H1 (cell line): ENCODE results near the gene PTGES. TPM values are rescaled to one million over a fixed set of nuclear protein-coding genes. Genes with fewer than 3 reads are reported as not detected.
"Not testable (repeated sequence)": the region's sequence is repeated elsewhere in the genome, so short reads cannot be mapped to it uniquely, and the experiment has no call there.

Experiments used
- CTCF ChIA-PET: fragments of 300-600 bp; sonication (Branson Sonifier 250); formaldehyde crosslinking; loops from one replicate; lab custom pipeline; 2021; ENCODE audit not compliant: partially characterized antibody; lab: Charles Lee
- POLR2A ChIA-PET: fragments of 300-600 bp; sonication (Branson Sonifier 250); formaldehyde crosslinking; loops from one replicate; lab custom pipeline; 2021; ENCODE audit warnings: inconsistent platforms; ENCODE audit not compliant: partially characterized antibody; lab: Charles Lee
- DNase-seq, 2 experiments: peaks; one replicate each; pipeline versions ENCODE4 v3.0.0 to v3.0.0-alpha.2; 2010 to 2022; ENCODE audit warnings: low spot score in 2 of 2, low read depth in 1 of 2, mixed read lengths in 1 of 2
- FAIRE-seq: peaks from 2 replicates; lab custom pipeline; 2011; peaks lifted over from hg19 to GRCh38; lab: Jason Lieb, UNC
- H2AFZ ChIP-seq: 2 replicates; pipeline ENCODE4 v1.8.1; 2012; ENCODE audit warnings: low read length, inconsistent platforms
- H2AK5ac ChIP-seq: 2 replicates; pipeline ENCODE4 v1.6.1; 2013; ENCODE audit warnings: low read depth, low read length
- H2BK120ac ChIP-seq: replicated peaks from 2 replicates; pipeline ENCODE3; 2013; ENCODE audit warnings: low read depth, low read length, inconsistent platforms
- H2BK12ac ChIP-seq: 2 replicates; pipeline ENCODE4 v1.6.1; 2013; ENCODE audit warnings: low read depth, low read length
- H2BK15ac ChIP-seq: 2 replicates; pipeline ENCODE4 v1.6.1; 2013; ENCODE audit warnings: low read length
- H2BK20ac ChIP-seq: 2 replicates; pipeline ENCODE4 v1.6.1; 2013; ENCODE audit warnings: low read length
- H2BK5ac ChIP-seq: 2 replicates; pipeline ENCODE4 v1.6.1; 2013; ENCODE audit warnings: low read depth, low read length
- H3K14ac ChIP-seq: 2 replicates; pipeline ENCODE4 v1.6.1; 2013; ENCODE audit warnings: inconsistent platforms; ENCODE audit not compliant: insufficient read length
- H3K18ac ChIP-seq: 2 replicates; pipeline ENCODE4 v1.6.1; 2013; ENCODE audit warnings: low read length; ENCODE audit errors: extremely low read depth
- H3K23ac ChIP-seq: 2 replicates; pipeline ENCODE4 v1.6.1; 2013; ENCODE audit warnings: inconsistent platforms; ENCODE audit not compliant: insufficient read length
- H3K23me2 ChIP-seq: 2 replicates; pipeline ENCODE4 v1.6.1; 2013; ENCODE audit warnings: low read depth, low read length
- H3K27ac ChIP-seq: 2 replicates; pipeline ENCODE4 v1.6.1; 2011; ENCODE audit warnings: low read depth, low read length, inconsistent platforms
- H3K27me3 ChIP-seq, 4 experiments: replicated peaks in 1 of 4; 1 replicate in 1 of 4; 2 replicates in 3 of 4; pipeline versions ENCODE4 v1.6.1 to v1.8.1; 2011 to 2013; ENCODE audit warnings: low read length in 3 of 4, mild to moderate bottlenecking in 3 of 4, inconsistent platforms in 2 of 4, mixed read lengths in 2 of 4, moderate library complexity in 1 of 4; ENCODE audit not compliant: control insufficient read depth in 3 of 4, insufficient read depth in 3 of 4; ENCODE audit errors: extremely low read depth in 1 of 4
- H3K36me3 ChIP-seq, 4 experiments: 2 replicates each; pipeline versions ENCODE4 v1.6.1 to v1.8.1; 2011 to 2013; ENCODE audit warnings: mild to moderate bottlenecking in 4 of 4, low read length in 3 of 4, moderate library complexity in 2 of 4, control low read depth in 1 of 4, inconsistent platforms in 1 of 4; ENCODE audit not compliant: insufficient read depth in 4 of 4, control insufficient read depth in 2 of 4
- H3K4ac ChIP-seq: replicated peaks from 2 replicates; pipeline ENCODE3; 2013; ENCODE audit warnings: low read length, low read depth, mixed read lengths, inconsistent platforms; ENCODE audit not compliant: insufficient read length
- H3K4me1 ChIP-seq, 4 experiments: replicated peaks in 1 of 4; 1 replicate in 1 of 4; 2 replicates in 3 of 4; pipeline versions ENCODE4 v1.6.1 to v1.8.1; 2011 to 2013; ENCODE audit warnings: low read length in 3 of 4, inconsistent platforms in 2 of 4, mixed read lengths in 1 of 4; ENCODE audit not compliant: insufficient read depth in 4 of 4, control insufficient read depth in 3 of 4
- H3K4me2 ChIP-seq, 2 experiments: 2 replicates each; pipeline versions ENCODE4 v1.6.1 to v1.8.1; 2011 to 2013; ENCODE audit warnings: low read depth in 2 of 2, low read length in 2 of 2, control low read depth in 1 of 2, inconsistent platforms in 1 of 2, mild to moderate bottlenecking in 1 of 2; ENCODE audit not compliant: insufficient read depth in 1 of 2
- H3K4me3 ChIP-seq, 4 experiments: fragments of 200-600, 300-600 bp in 1 of 4; sonication (generic), shearing (Covaris generic), sonication (Bioruptor Twin) in 1 of 4; 2 replicates each; pipeline versions ENCODE4 v1.5.1 to v1.8.1; 2011 to 2016; ENCODE audit warnings: low read length in 4 of 4, low read depth in 3 of 4, control low read depth in 2 of 4, inconsistent platforms in 2 of 4, mild to moderate bottlenecking in 2 of 4, mixed read lengths in 1 of 4, moderate library complexity in 1 of 4; ENCODE audit not compliant: insufficient read depth in 2 of 4; ENCODE audit errors: extremely low read depth in 1 of 4
- H3K56ac ChIP-seq: replicated peaks from 2 replicates; pipeline ENCODE3; 2013; ENCODE audit warnings: low read depth, mild to moderate bottlenecking, mixed read lengths, low read length, inconsistent platforms; ENCODE audit not compliant: insufficient read length
- H3K79me1 ChIP-seq: 2 replicates; pipeline ENCODE4 v1.6.1; 2013; ENCODE audit warnings: low read depth, low read length, control low read depth
- H3K79me2 ChIP-seq, 2 experiments: 2 replicates each; pipeline versions ENCODE4 v1.6.1 to v1.8.1; 2012 to 2013; ENCODE audit warnings: low read length in 2 of 2, mild to moderate bottlenecking in 2 of 2, inconsistent platforms in 1 of 2; ENCODE audit not compliant: insufficient read depth in 2 of 2, control insufficient read depth in 1 of 2
- H3K9ac ChIP-seq, 4 experiments: replicated peaks in 1 of 4; 1 replicate in 1 of 4; 2 replicates in 3 of 4; pipeline versions ENCODE4 v1.6.1 to v1.8.1; 2011 to 2013; ENCODE audit warnings: low read depth in 3 of 4, low read length in 3 of 4, control low read depth in 2 of 4, mild to moderate bottlenecking in 2 of 4, moderate library complexity in 2 of 4, inconsistent platforms in 1 of 4; ENCODE audit errors: extremely low read depth in 1 of 4
- H3K9me3 ChIP-seq, 2 experiments: 2 replicates each; pipeline versions ENCODE4 v1.6.1 to v1.8.1; 2012 to 2013; ENCODE audit warnings: mild to moderate bottlenecking in 2 of 2, moderate library complexity in 2 of 2, control low read depth in 1 of 2, inconsistent platforms in 1 of 2, low read depth in 1 of 2, low read length in 1 of 2, mixed read lengths in 1 of 2; ENCODE audit not compliant: insufficient read depth in 2 of 2
- H4K20me1 ChIP-seq, 2 experiments: replicated peaks in 1 of 2; 2 replicates each; pipeline versions ENCODE3 to v1.8.1; 2011 to 2013; ENCODE audit warnings: inconsistent platforms in 2 of 2, low read length in 2 of 2, mild to moderate bottlenecking in 1 of 2; ENCODE audit not compliant: insufficient read depth in 2 of 2, control insufficient read depth in 1 of 2
- H4K5ac ChIP-seq: 2 replicates; pipeline ENCODE4 v1.6.1; 2013; ENCODE audit warnings: low read length, low read depth, mixed read lengths, inconsistent platforms; ENCODE audit not compliant: insufficient read length
- H4K8ac ChIP-seq: 2 replicates; pipeline ENCODE4 v1.8.0; 2013; ENCODE audit warnings: mild to moderate bottlenecking, moderate library complexity, low read length, inconsistent platforms; ENCODE audit not compliant: insufficient read depth; ENCODE audit errors: extremely low read depth
- H4K91ac ChIP-seq: replicated peaks from 2 replicates; pipeline ENCODE3; 2013; ENCODE audit warnings: low read length, mixed read lengths, inconsistent platforms; ENCODE audit not compliant: insufficient read length
- WGBS, 2 experiments: shearing (Covaris generic) in 1 of 2; methylation state at CpG; one replicate each; pipeline versions ENCODE4 v1.1.6 to v1.1.7; 2013 to 2015; ENCODE audit warnings: low lambda C conversion rate in 2 of 2, mixed read lengths in 2 of 2, inconsistent platforms in 1 of 2, low coverage in 1 of 2, missing lambda C conversion rate in 1 of 2; ENCODE audit not compliant: insufficient replicate concordance in 2 of 2, insufficient coverage in 1 of 2, insufficient read length in 1 of 2; ENCODE audit errors: extremely low coverage in 1 of 2, missing lambda C conversion rate in 1 of 2; 5-methylcytosine and 5-hydroxymethylcytosine counted together
- polyA plus RNA-seq, 7 experiments: library from polyadenylated mRNA; depleted of rRNA in 3 of 7; stranded (reverse) in 5 of 7; unstranded in 2 of 7; fragments of >200 nt in 5 of 7; fragments of 200-250 nt in 2 of 7; gene quantifications; 1 replicate in 5 of 7; 2 replicates in 1 of 7; 4 replicates in 1 of 7; pipeline versions ENCODE4 v1.2.1 to v1.2.3, GENCODE V29; 2011 to 2013; ENCODE audit warnings: missing spikeins in 2 of 7, mixed read lengths in 2 of 7
- total RNA-seq: library from RNA; stranded (reverse); fragmentation: NEBNext Ultra II Directional; extraction: Animal tissue kit (Norgen Biotek cat#: 25700); gene quantifications from 2 replicates; pipeline ENCODE4 v1.2.1, GENCODE V29; 2021

PTGES gene
- total and polyA plus RNA-seq, 2 of the 8 experiments (the other 6 are each of a cell fraction or from before 2014, with no cell fraction given) = 3.2 to 5.1 TPM

DNA sequence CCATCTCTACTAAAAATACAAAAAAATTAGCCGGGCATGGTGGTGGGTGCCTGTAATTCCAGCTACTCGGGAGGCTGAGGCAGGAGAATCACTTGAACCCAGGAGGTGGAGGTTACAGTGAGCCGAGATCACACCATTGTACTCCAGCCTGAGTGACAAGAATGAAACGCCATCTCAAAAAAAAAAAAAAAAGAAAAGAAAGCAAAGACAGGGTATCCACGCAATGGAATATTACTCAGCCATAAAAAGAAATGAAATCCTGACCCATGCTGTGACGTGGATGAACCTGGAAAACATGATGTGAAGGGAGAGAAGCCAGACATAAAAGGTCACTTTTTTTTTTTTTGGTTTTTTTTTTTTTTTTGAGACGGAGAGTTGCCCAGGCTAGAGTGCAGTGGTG is 7.9 kb upstream of the PTGES start:
- not testable (repeated sequence) for H4K5ac ChIP-seq, H3K4ac ChIP-seq, H2BK12ac ChIP-seq, H3K23ac ChIP-seq, H2BK120ac ChIP-seq, H3K4me1 ChIP-seq, H3K36me3 ChIP-seq, H2AFZ ChIP-seq, H3K23me2 ChIP-seq, H2AK5ac ChIP-seq, H3K18ac ChIP-seq, H3K79me1 ChIP-seq, H4K91ac ChIP-seq, H3K9ac ChIP-seq, H3K4me3 ChIP-seq, H3K79me2 ChIP-seq, H4K20me1 ChIP-seq, H2BK20ac ChIP-seq, H3K27me3 ChIP-seq, H3K4me2 ChIP-seq, H3K14ac ChIP-seq, H4K8ac ChIP-seq, H3K27ac ChIP-seq, H3K56ac ChIP-seq, H2BK5ac ChIP-seq, H3K9me3 ChIP-seq, H2BK15ac ChIP-seq, DNase-seq, FAIRE-seq
- WGBS, 2 experiments = 90% methylated on average over 5 of the region's 7 CpGs; no CpG with 5 or more reads in 1 of the 2 experiments
- ChIA-PET POLR2A (interaction anchor here (1.4 kb wide), 1 partner anchor 10 kb away, joined by 4 read pairs; no protein-coding TSS in a partner anchor), CTCF (interaction anchor here (1.4 to 16.4 kb wide), 7 partner anchors 9 to 29 kb away, joined by 3 to 168 read pairs (median 6); no protein-coding TSS in a partner anchor)
